Rectal smooth muscle tissue (tissue), 1 donor: ENCODE results near the gene CPLX1.
"Not testable (repeated sequence)": the region's sequence is repeated elsewhere in the genome, so short reads cannot be mapped to it uniquely, and the experiment has no call there.

Experiments used
- H3K27ac ChIP-seq: one replicate; pipeline ENCODE4 v1.7.0; 2013; ENCODE audit warnings: low read depth, low read length, inconsistent platforms
- H3K27me3 ChIP-seq: one replicate; pipeline ENCODE4 v1.7.0; 2013; ENCODE audit warnings: low read length; ENCODE audit not compliant: control insufficient read depth, insufficient read depth
- H3K36me3 ChIP-seq: one replicate; pipeline ENCODE4 v1.7.0; 2013; ENCODE audit warnings: low read length; ENCODE audit not compliant: control insufficient read depth, insufficient read depth
- H3K4me1 ChIP-seq: one replicate; pipeline ENCODE4 v1.7.0; 2013; ENCODE audit warnings: low read length; ENCODE audit not compliant: control insufficient read depth, insufficient read depth
- H3K4me3 ChIP-seq: one replicate; pipeline ENCODE4 v1.7.0; 2013; ENCODE audit warnings: low read length
- H3K9ac ChIP-seq: one replicate; pipeline ENCODE4 v1.7.0; 2013; ENCODE audit warnings: low read length

CPLX1 gene

DNA sequence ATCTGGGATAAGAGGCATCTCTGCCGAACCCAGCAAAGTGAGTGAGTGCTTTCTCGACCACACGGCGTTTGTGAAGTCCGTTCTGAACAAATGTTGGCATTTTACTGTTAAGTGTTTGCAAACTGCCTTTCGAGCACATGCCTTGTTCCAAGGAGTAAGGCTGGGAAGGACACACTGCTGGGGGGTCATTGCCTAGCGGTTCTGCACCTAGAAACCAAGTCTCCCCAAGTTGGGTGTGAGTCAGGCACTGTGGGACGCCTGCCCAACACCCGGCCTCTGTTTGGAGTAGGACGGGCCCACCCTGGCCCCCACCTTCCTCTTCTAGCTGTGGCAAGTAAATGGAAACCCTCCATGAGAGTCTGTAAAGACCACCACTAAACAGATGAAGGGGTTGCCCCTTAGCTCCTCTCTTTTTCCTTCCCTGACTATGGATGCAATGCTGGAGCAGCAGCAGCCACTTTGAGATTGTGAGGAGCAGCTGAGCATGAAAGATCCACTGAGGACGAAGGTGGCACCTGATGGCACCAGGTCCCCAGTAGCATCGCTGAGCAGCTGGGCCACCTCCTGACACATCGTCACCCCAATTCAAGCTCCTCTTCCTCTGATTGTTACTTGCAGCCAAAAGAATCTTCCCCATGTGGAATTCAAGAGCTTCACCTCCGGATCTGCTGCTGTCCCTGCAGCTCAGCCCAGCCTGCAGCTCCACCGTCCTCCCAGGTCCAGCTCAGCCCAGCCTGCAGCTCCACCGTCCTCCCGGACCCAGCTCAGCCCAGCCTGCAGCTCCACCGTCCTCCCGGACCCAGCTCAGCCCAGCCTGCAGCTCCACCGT, 6.3 kb downstream of the CPLX1 start:
- Histone ChIP-seq H3K27ac (no peak overlapping the region), H3K36me3 (no peaks in the 10 kb centered on the region), H3K27me3 (peaks cover 14% of the 10 kb centered on the region), H3K4me1 (peaks cover 5% of the 10 kb centered on the region), H3K4me3 (no peak overlapping the region), H3K9ac (no peak overlapping the region)

DNA sequence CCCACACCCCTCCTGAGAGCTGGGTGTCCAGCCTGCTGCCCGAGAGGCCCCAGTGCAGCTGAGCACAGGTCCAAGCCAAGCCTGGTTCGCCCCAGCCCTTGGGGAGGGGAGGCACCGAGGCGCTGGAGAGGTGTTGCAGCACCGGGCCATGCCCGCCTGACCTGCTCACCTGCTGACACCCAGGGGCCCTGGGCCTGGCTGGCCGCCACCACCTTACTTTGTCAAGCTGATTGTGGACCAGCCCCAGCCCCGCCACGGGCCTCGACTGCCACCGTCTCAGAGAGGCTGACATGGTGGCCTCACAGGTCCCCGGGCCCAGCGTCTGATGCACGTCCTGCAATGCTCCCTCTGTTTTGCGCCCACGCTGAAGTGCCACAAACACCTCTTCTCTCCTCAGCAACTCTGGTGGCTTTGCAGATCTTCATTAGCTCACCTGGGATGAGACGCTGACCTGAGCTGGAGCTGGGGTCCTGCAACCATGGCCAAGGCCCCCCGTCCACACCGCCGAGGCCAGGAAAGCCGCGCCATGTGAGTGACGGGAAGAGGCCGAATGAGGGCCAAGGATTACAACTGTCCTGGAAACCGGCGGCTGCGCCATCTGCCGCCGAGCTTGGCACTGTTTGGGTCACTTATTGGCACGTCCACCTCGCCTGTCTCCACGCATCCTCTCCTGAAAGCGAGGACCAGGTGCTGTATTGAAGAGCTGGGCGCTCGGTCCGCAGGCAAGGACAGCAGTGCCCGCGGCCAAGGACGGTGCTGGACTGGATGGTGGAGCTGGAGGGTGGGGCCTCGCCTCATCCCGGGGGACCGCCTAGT, 7.6 kb downstream of the CPLX1 start:
- no peak overlapping the region for H3K4me3 ChIP-seq
- no peaks in the 10 kb centered on the region for H3K36me3 ChIP-seq
- peaks cover 4% of the 10 kb centered on the region for H3K27me3 ChIP-seq
- no peak overlapping the region for H3K9ac ChIP-seq
- H3K4me1 ChIP-seq: peaks cover 5% of the 10 kb centered on the region
- H3K27ac ChIP-seq: no peak overlapping the region

- Histone ChIP-seq H3K27ac (no peak overlapping the region), H3K36me3 (no peaks in the 10 kb centered on the region), H3K9ac (no peak overlapping the region), H3K4me1 (peaks cover 5% of the 10 kb centered on the region), H3K4me3 (peak overlapping the region; percentile 13), H3K27me3 (no peaks in the 10 kb centered on the region)
Observed at GRCh38 chr4:815464-816146, 10.3 kb downstream of the CPLX1 start.

- no peaks in the 10 kb centered on the region for H3K36me3 ChIP-seq
- H3K4me3 ChIP-seq: no peak overlapping the region
- H3K4me1 ChIP-seq: peaks cover 5% of the 10 kb centered on the region
- H3K27ac ChIP-seq: no peak overlapping the region
- H3K9ac ChIP-seq: no peak overlapping the region
- no peaks in the 10 kb centered on the region for H3K27me3 ChIP-seq
Observed at GRCh38 chr4:814312-814850, 11.5 kb downstream of the CPLX1 start.

DNA sequence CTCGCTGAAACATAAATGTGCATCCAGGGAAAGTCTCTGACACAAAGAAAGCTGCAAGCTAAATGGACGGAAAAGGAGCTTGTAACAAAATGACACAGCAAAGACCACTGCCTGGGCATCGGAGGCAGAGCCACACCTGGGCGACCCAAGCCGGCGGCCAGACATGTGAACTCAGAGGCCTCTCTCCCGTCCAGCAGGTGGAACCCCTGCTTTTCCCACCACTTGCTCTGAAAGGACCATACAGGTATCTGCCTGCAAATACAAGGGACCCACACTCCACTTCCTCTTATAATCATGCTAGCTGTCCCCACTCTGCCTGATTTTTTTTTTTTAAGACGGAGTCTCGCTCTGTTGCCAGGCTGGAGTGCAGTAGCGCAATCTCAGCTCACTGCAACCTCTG, 12.0 kb downstream of the CPLX1 start:
- no peak overlapping the region for H3K9ac ChIP-seq
- no peak overlapping the region for H3K4me3 ChIP-seq
- peaks cover 5% of the 10 kb centered on the region for H3K4me1 ChIP-seq
- no peaks in the 10 kb centered on the region for H3K27me3 ChIP-seq
- no peak overlapping the region for H3K27ac ChIP-seq
- H3K36me3 ChIP-seq: no peaks in the 10 kb centered on the region

- no peak overlapping the region for H3K4me3 ChIP-seq
- no peaks in the 10 kb centered on the region for H3K36me3 ChIP-seq
- no peaks in the 10 kb centered on the region for H3K4me1 ChIP-seq
- H3K27ac ChIP-seq: no peak overlapping the region
- H3K27me3 ChIP-seq: no peaks in the 10 kb centered on the region
- no peak overlapping the region for H3K9ac ChIP-seq
Observed at GRCh38 chr4:808860-809570, 16.9 kb downstream of the CPLX1 start.

DNA sequence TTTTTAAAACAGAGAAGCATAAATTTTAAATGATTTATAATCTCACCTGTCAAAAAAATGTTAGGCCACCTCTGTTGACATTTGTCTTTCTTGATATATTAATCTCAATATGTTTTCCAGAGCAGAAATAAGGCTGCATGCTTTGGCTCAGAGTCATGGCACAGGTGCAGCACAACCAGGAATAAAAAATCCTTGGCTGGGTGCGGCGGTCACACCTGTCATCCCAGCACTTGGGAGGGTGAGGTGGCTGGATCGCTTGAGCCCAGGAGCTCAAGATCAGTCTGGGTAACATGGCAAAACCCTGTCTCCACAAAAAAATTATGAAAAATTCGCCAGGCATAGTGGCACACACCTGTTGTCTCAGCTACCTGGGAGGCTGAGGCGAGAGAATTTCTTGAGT, 18.1 kb downstream of the CPLX1 start:
- no peak overlapping the region for H3K4me3 ChIP-seq
- no peaks in the 10 kb centered on the region for H3K4me1 ChIP-seq
- no peaks in the 10 kb centered on the region for H3K27me3 ChIP-seq
- H3K36me3 ChIP-seq: no peaks in the 10 kb centered on the region
- no peak overlapping the region for H3K27ac ChIP-seq
- H3K9ac ChIP-seq: no peak overlapping the region

GRCh38 chr4:806979-807378, 18.9 kb downstream of the CPLX1 start:
- H3K9ac ChIP-seq, H3K27me3 ChIP-seq, H3K36me3 ChIP-seq, H3K27ac ChIP-seq, H3K4me1 ChIP-seq, H3K4me3 ChIP-seq: not testable (repeated sequence)

DNA sequence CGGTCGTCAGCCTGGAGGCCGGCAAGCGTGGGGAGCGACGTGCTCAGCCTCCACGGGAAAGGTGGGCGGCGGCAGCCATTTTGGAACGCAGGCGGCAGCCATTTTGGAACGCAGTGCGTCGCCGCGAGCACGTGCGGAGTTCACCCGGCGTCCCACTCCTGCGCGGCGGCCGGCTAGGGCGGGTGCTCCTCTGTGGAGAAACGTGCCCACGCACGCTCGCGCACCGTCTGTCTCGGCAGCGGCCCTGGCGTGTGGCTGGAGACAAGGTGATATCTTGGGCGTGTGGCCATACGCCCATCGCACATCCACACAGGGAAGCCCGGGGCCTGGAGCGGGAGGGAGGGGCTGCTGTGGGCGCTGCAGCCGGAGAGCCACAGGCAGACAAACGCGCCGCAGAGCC, 21.1 kb downstream of the CPLX1 start:
- H3K9ac ChIP-seq: no peak overlapping the region
- no peaks in the 10 kb centered on the region for H3K4me1 ChIP-seq
- H3K27ac ChIP-seq: no peak overlapping the region
- no peak overlapping the region for H3K4me3 ChIP-seq
- no peaks in the 10 kb centered on the region for H3K36me3 ChIP-seq
- no peaks in the 10 kb centered on the region for H3K27me3 ChIP-seq

- no peak overlapping the region for H3K4me3 ChIP-seq
- H3K9ac ChIP-seq: no peak overlapping the region
- no peaks in the 10 kb centered on the region for H3K27me3 ChIP-seq
- no peak overlapping the region for H3K27ac ChIP-seq
- no peaks in the 10 kb centered on the region for H3K4me1 ChIP-seq
- no peaks in the 10 kb centered on the region for H3K36me3 ChIP-seq
Observed at GRCh38 chr4:803884-804283, 22.0 kb downstream of the CPLX1 start.

DNA sequence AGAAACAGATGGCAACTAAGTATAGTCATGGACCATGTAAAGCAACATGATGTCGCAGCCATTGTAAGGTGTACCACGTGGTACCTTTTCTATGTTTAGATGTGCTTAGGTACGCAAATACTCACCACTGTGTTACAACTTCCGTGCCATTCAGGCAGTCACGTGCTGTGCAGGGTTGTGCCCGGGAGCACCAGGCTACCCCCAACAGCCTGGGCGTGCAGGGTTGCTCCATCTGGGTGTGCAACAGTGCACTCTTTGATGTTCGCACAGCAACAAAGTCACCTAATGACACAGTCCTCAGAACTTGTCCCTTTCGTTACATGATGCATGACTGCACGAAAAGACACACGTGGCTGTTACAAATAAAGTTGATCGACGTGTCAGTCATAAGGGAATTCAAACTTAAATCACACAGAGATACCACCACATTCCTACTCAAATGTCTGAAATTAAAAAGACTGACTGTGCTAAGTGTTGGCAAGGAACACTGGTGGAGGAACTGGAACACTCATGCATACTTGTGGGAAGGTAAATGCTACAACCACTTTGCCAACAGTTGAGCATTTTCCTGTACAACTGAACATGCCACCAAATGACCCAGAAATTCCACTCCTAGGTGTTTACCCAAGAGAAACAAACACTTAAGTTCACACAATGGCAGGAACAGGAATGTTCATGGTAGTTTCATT, 24.3 kb downstream of the CPLX1 start:
- peaks cover 2% of the 10 kb centered on the region for H3K27me3 ChIP-seq
- no peaks in the 10 kb centered on the region for H3K4me1 ChIP-seq
- H3K27ac ChIP-seq: no peak overlapping the region
- H3K9ac ChIP-seq: no peak overlapping the region
- H3K36me3 ChIP-seq: no peaks in the 10 kb centered on the region
- no peak overlapping the region for H3K4me3 ChIP-seq
